CD14-positive monocyte (primary cell): ENCODE data around the gene KRTAP5-9. TPM values are rescaled to one million over a fixed set of nuclear protein-coding genes. Genes with fewer than 3 reads are reported as not detected.

Source experiments
- DNase-seq, 3 donors: peaks; one replicate each; pipeline ENCODE4 v3.0.0-alpha.2; 2011 to 2022
- H2AFZ ChIP-seq: 2 replicates; pipeline ENCODE4 v1.6.0; 2012; ENCODE audit warnings: mild to moderate bottlenecking, low read depth, low read length, inconsistent platforms; ENCODE audit not compliant: insufficient read depth, poor library complexity, severe bottlenecking
- H3K27ac ChIP-seq, 2 donors: 1 replicate in 1 of 2; 2 replicates in 1 of 2; pipeline ENCODE4 v1.5.1; 2012 to 2013; ENCODE audit warnings: low read length in 2 of 2, control low read depth in 1 of 2, inconsistent platforms in 1 of 2, low read depth in 1 of 2, mild to moderate bottlenecking in 1 of 2
- H3K27me3 ChIP-seq, 2 donors: one replicate each; pipeline versions ENCODE4 v1.6.0 to v1.6.1; 2011 to 2013; ENCODE audit warnings: low read length in 2 of 2; ENCODE audit not compliant: control insufficient read depth in 2 of 2, insufficient read depth in 2 of 2
- H3K36me3 ChIP-seq, 2 donors: replicated peaks in 1 of 2; 1 replicate in 1 of 2; 2 replicates in 1 of 2; pipeline versions ENCODE4 v1.5.1 to v1.6.1; 2012 to 2013; ENCODE audit warnings: low read length in 2 of 2, control low read depth in 1 of 2, inconsistent platforms in 1 of 2, mild to moderate bottlenecking in 1 of 2; ENCODE audit not compliant: insufficient read depth in 2 of 2, control insufficient read depth in 1 of 2
- H3K4me1 ChIP-seq, 2 donors: 1 replicate in 1 of 2; 2 replicates in 1 of 2; pipeline versions ENCODE4 v1.5.1 to v1.6.1; 2012 to 2013; ENCODE audit warnings: low read length in 2 of 2, control low read depth in 1 of 2, inconsistent platforms in 1 of 2, mild to moderate bottlenecking in 1 of 2, moderate library complexity in 1 of 2; ENCODE audit not compliant: insufficient read depth in 2 of 2, control insufficient read depth in 1 of 2
- H3K4me2 ChIP-seq: replicated peaks from 2 replicates; pipeline ENCODE3; 2012; ENCODE audit warnings: low read length, moderate library complexity, mild to moderate bottlenecking; ENCODE audit not compliant: poor library complexity, severe bottlenecking; ENCODE audit errors: extremely low read depth
- H3K4me3 ChIP-seq, 3 experiments: fragments of 200-600 bp in 1 of 3; sonication (generic) in 1 of 3; replicated peaks in 1 of 3; 1 replicate in 2 of 3; 2 replicates in 1 of 3; pipeline ENCODE4 v1.5.1; 2011 to 2013; ENCODE audit warnings: low read length in 3 of 3, mild to moderate bottlenecking in 3 of 3, control low read depth in 2 of 3, low read depth in 2 of 3, inconsistent platforms in 1 of 3, moderate library complexity in 1 of 3
- H3K79me2 ChIP-seq: 2 replicates; pipeline ENCODE4 v1.6.0; 2012; ENCODE audit warnings: mild to moderate bottlenecking, control low read depth, inconsistent platforms, low read length, moderate library complexity; ENCODE audit not compliant: insufficient read depth
- H3K9ac ChIP-seq: 2 replicates; pipeline ENCODE4 v1.6.0; 2017; ENCODE audit warnings: low read length, mild to moderate bottlenecking; ENCODE audit not compliant: insufficient read depth, poor library complexity, severe bottlenecking
- H3K9me3 ChIP-seq, 2 donors: replicated peaks in 1 of 2; 1 replicate in 1 of 2; 2 replicates in 1 of 2; pipeline versions ENCODE4 v1.5.1 to v1.6.1; 2012 to 2013; ENCODE audit warnings: low read length in 2 of 2, control low read depth in 1 of 2; ENCODE audit not compliant: control insufficient read depth in 1 of 2, insufficient read depth in 1 of 2
- H4K20me1 ChIP-seq: 2 replicates; pipeline ENCODE4 v1.6.0; 2012; ENCODE audit warnings: mild to moderate bottlenecking, low read length, control low read depth, moderate library complexity; ENCODE audit not compliant: insufficient read depth
- H3K27ac Mint-ChIP-seq, 7 donors: one replicate each; pipeline ENCODE4 v1.8.0; 2020; ENCODE audit warnings: mild to moderate bottlenecking in 7 of 7, mixed read lengths in 7 of 7, moderate library complexity in 6 of 7, inconsistent platforms in 2 of 7
- H3K27me3 Mint-ChIP-seq, 3 donors: one replicate each; pipeline ENCODE4 v1.8.0; 2021 to 2022; ENCODE audit warnings: low read depth in 3 of 3, mild to moderate bottlenecking in 3 of 3, mixed read lengths in 3 of 3, moderate library complexity in 3 of 3, inconsistent platforms in 1 of 3
- H3K36me3 Mint-ChIP-seq, 2 donors: one replicate each; pipeline ENCODE4 v1.8.0; 2020; ENCODE audit warnings: mixed read lengths in 2 of 2, inconsistent platforms in 1 of 2, mild to moderate bottlenecking in 1 of 2
- H3K4me1 Mint-ChIP-seq: one replicate; pipeline ENCODE4 v1.8.0; 2020; ENCODE audit warnings: mild to moderate bottlenecking, mixed read lengths
- H3K4me3 Mint-ChIP-seq, 2 donors: one replicate each; pipeline ENCODE4 v1.8.0; 2020; ENCODE audit warnings: mild to moderate bottlenecking in 2 of 2, mixed read lengths in 2 of 2, moderate library complexity in 1 of 2
- H3K9me3 Mint-ChIP-seq, 7 donors: one replicate each; pipeline ENCODE4 v1.8.0; 2020 to 2022; ENCODE audit warnings: mixed read lengths in 7 of 7, mild to moderate bottlenecking in 6 of 7, moderate library complexity in 6 of 7, inconsistent platforms in 2 of 7
- WGBS: methylation state at CpG from one replicate; pipeline ENCODE4 v1.1.5; 2013; ENCODE audit warnings: missing lambda C conversion rate; ENCODE audit not compliant: insufficient coverage; 5-methylcytosine and 5-hydroxymethylcytosine counted together
- intact Hi-C, 2 donors: fragments of 100-400 bp; cut with micrococcal nuclease; formaldehyde crosslinking; loops; one replicate each; pipeline versions ENCODE4 v1.15.0 to v1.15.1; 2023
- polyA plus RNA-seq, 3 donors: library from polyadenylated mRNA; depleted of rRNA in 1 of 3; unstranded in 2 of 3; stranded (reverse) in 1 of 3; fragments of 300-500 nt in 2 of 3; fragments of >200 nt in 1 of 3; fragmentation: Illumina TruSeq in 2 of 3; gene quantifications; 1 replicate in 2 of 3; 2 replicates in 1 of 3; pipeline ENCODE4 v1.2.3, GENCODE V29; 2012 to 2021
- TF ChIP-seq, protein P1 (sequence below): fragments of 200-600 bp; IDR thresholded peaks from one replicate; pipeline ENCODE4 v1.8.0; 2022; ENCODE audit warnings: antibody characterized with exemption, mild to moderate bottlenecking

KRTAP5-9 gene
- polyA plus RNA-seq, 3 donors = 0.29 TPM; not detected in 2

DNA sequence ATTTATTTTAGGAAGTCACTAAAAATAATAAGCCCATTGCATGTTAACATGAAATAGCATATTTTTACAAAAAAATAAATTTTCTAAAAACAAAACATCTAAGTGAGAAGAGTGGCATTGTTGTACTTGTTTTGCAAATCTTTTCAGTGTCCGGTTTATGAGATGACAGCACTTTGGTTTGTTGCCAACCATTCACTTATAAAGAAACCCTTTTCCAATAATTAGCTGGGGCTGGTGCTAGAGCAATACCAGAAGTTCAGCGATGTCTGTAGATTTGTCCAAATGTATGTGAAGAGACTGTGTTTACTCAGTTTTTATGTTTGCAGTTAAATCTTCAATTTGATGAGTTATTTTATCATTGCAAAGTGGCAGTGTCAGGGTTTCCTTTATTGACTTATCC lies 43.2 kb upstream of the KRTAP5-9 start:
- peaks cover 43 to 67% of the 10 kb centered on the region in 2 donors for H3K36me3 Mint-ChIP-seq
- Histone ChIP-seq H3K27me3 (no peaks in the 10 kb centered on the region), H2AFZ (no peak overlapping the region), H3K79me2 (no peaks in the 10 kb centered on the region), H3K9me3 (peaks cover 6 to 8% of the 10 kb centered on the region in 2 donors), H3K4me1 (no peaks in the 10 kb centered on the region), H4K20me1 (no peaks in the 10 kb centered on the region), H3K27ac (no peak overlapping the region), H3K4me3 (no peak overlapping the region), H3K36me3 (peaks cover 44 to 64% of the 10 kb centered on the region in 2 donors), H3K9ac (no peak overlapping the region), H3K4me2 (no peak overlapping the region)
- WGBS = no CpG with 5 or more reads among the region's 2 CpGs
- H3K4me1 Mint-ChIP-seq = no peaks in the 10 kb centered on the region
- intact Hi-C loops = no loop called here
- H3K27me3 Mint-ChIP-seq = no peaks in the 10 kb centered on the region
- no peak overlapping the region for H3K4me3 Mint-ChIP-seq
- peaks cover 13 to 32% (median 23%) of the 10 kb centered on the region in 7 donors for H3K9me3 Mint-ChIP-seq
- TF ChIP-seq, protein P1, sequence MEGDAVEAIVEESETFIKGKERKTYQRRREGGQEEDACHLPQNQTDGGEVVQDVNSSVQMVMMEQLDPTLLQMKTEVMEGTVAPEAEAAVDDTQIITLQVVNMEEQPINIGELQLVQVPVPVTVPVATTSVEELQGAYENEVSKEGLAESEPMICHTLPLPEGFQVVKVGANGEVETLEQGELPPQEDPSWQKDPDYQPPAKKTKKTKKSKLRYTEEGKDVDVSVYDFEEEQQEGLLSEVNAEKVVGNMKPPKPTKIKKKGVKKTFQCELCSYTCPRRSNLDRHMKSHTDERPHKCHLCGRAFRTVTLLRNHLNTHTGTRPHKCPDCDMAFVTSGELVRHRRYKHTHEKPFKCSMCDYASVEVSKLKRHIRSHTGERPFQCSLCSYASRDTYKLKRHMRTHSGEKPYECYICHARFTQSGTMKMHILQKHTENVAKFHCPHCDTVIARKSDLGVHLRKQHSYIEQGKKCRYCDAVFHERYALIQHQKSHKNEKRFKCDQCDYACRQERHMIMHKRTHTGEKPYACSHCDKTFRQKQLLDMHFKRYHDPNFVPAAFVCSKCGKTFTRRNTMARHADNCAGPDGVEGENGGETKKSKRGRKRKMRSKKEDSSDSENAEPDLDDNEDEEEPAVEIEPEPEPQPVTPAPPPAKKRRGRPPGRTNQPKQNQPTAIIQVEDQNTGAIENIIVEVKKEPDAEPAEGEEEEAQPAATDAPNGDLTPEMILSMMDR = no peak
- no peak overlapping the region for H3K27ac Mint-ChIP-seq
- no peak for DNase-seq

GRCh38 chr11:71505781-71506180 lies 42.4 kb upstream of the KRTAP5-9 start:
- H3K4me1 Mint-ChIP-seq = no peaks in the 10 kb centered on the region
- no peaks in the 10 kb centered on the region for H3K27me3 Mint-ChIP-seq
- peaks cover 36 to 56% of the 10 kb centered on the region in 2 donors for H3K36me3 ChIP-seq
- no peaks in the 10 kb centered on the region for H3K27me3 ChIP-seq
- TF ChIP-seq, protein P1 = no peak
- peak overlapping the region in 2 of 7 donors; percentile 10 to 28 for H3K27ac Mint-ChIP-seq
- H3K4me1 ChIP-seq = no peaks in the 10 kb centered on the region
- no peaks in the 10 kb centered on the region for H4K20me1 ChIP-seq
- H3K4me3 ChIP-seq = no peak overlapping the region
- no peaks in the 10 kb centered on the region for H3K79me2 ChIP-seq
- peaks cover 16 to 40% (median 29%) of the 10 kb centered on the region in 7 donors for H3K9me3 Mint-ChIP-seq
- no peak overlapping the region for H3K9ac ChIP-seq
- H3K4me2 ChIP-seq = no peak overlapping the region
- H3K27ac ChIP-seq = no peak overlapping the region
- H3K4me3 Mint-ChIP-seq = no peak overlapping the region
- peaks cover 14 to 16% of the 10 kb centered on the region in 2 donors for H3K9me3 ChIP-seq
- DNase-seq = no peak
- WGBS = 97% methylated on average over 9 of the region's 9 CpGs
- peaks cover 36 to 59% of the 10 kb centered on the region in 2 donors for H3K36me3 Mint-ChIP-seq
- no peak overlapping the region for H2AFZ ChIP-seq
- intact Hi-C loops = no loop called here
